HG03060 (cell line): ENCODE measurements around the gene RUBCNL.
"Not testable (repeated sequence)": the region's sequence is repeated elsewhere in the genome, so short reads cannot be mapped to it uniquely, and the experiment has no call there.

Experiments used
- ATAC-seq: cut with Tn5 transposase; IDR thresholded peaks from one replicate; pipeline ENCODE4 v1.9.1; 2021; ENCODE audit warnings: low read depth, moderate number of reproducible peaks; ENCODE audit not compliant: unreplicated experiment

Gene RUBCNL

DNA sequence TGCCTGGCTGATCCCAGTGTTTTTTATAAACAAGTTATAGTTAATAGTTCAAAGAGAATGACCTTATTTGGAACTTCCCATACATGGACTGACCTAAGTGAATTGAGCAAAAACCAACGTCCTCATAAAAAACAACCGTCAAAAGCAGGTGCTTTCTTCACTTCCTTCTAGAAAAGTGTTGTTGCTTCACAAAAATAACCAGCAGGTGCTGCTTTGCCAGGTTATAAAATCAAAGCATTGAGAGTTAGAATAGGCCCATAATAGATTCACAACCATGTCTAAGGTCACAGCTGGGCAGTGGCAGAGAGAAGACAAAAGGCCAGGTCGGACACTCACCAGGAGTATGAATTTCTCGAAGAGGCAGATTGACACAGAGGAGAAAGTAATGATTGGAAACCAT lies 9.5 kb downstream of the RUBCNL start:
- ATAC-seq = no peak

- no peak for ATAC-seq
Observed at GRCh38 chr13:46374710-46375109, 12.3 kb downstream of the RUBCNL start.

GRCh38 chr13:46373623-46374022 lies 13.4 kb downstream of the RUBCNL start:
- ATAC-seq = no peak

- ATAC-seq = not testable (repeated sequence)
Observed at GRCh38 chr13:46372938-46373337, 14.1 kb downstream of the RUBCNL start.

DNA sequence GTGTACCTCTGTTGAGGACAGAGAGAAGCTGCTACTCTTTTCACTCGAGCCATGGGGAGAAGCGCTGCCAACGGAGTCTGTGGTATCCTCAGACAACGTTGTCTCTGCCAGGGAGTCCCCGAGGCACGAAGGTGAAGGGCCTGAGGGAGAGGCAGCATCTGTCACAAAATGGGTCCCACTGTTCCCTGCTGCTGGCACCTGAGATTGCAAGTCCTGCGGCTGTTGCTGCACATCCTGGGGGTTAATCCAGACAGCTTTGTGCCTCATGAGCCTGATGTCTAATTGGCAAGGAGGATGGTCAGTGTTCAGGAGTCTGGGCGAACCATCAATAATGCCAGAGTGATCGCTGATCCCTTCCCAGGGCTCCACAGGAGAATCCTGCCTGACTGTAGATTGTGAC lies 15.0 kb downstream of the RUBCNL start:
- no peak for ATAC-seq

GRCh38 chr13:46369506-46370277 lies 17.4 kb downstream of the RUBCNL start:
- no peak for ATAC-seq

GRCh38 chr13:46367617-46368327 lies 19.3 kb downstream of the RUBCNL start:
- no peak for ATAC-seq

- ATAC-seq = no peak
Observed at GRCh38 chr13:46361276-46361934, 25.6 kb downstream of the RUBCNL start.

GRCh38 chr13:46360604-46361003 lies 26.4 kb downstream of the RUBCNL start:
- no peak for ATAC-seq

DNA sequence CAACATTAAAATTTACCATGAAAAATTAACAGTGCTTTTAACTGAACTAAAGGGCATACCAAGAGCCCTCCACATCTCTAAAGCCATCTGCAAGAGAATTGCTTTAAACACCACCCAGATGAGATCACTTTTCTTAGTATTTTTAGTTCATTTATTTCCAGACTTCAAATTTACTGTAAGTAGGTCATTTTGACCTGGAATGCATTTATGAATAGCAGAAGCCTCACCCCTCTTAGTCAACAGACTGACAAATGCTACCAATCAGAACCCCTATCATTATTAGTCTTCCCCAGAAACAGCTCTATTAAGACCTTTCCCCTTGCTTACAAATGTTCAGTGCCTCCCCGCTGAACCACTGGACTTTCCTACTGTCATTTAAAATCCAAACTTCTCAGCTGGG lies 27.3 kb downstream of the RUBCNL start:
- no peak for ATAC-seq

GRCh38 chr13:46355901-46356590 lies 31.0 kb downstream of the RUBCNL start:
- ATAC-seq = no peak

DNA sequence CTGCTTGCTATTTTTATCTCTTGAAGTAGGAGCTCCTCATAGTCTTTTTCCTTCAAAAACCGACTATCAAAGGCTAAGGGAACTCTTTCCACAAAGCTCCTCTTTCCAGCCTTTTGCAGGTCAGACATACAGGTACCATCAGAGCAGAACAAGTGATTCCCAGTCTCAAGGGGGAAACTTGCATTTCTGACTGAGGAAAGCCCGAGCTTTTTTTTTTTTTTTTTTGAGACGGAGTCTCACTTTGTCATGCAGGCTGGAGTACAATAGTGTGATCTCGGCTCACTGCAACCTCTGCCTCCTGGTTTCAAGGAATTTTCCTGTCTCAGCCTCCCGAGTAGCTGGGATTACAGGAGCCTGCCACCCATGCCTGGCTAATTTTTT lies 32.0 kb downstream of the RUBCNL start:
- no peak for ATAC-seq

GRCh38 chr13:46354156-46355087 lies 32.6 kb downstream of the RUBCNL start:
- ATAC-seq = peak; percentile 60

- no peak for ATAC-seq
Observed at GRCh38 chr13:46352805-46353204, 34.2 kb downstream of the RUBCNL start.

DNA sequence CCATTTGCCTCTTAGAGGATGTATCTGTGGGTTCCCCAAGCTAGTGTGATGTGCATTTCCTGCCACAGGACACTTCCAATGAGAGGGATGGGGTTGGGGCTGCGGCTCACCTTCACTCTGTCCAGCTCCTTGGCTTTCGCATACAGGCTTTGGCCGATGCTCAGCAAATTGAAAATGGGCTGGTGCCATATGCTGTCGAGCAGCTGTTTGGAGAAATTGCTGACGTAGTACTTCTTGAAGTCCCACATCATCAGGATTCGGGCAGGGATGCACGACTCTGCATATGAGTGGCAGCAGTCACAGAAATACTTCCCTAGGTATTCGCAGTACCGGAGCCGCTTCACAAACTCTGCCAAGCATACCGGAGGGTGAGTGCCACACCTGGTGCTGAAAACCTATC lies 37.0 kb downstream of the RUBCNL start:
- ATAC-seq = no peak

DNA sequence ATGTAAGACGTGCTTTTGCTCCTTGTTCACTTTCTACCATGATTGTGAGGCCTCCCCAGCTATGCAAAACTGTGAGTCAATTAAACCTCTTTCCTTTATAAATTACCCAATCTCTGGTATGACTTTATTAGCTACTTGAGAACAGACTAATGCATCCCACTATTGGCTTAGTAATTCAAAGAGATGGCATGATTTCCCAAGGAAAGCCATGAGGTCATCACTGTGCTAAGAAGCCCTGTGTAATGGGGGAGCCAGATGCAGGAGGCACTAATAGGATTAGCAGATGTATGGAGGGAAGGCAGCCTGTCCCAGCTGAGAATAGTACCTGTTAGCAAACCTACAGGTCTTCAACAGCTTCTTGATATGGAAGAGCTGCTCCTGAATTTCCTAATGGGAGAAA lies 38.1 kb downstream of the RUBCNL start:
- no peak for ATAC-seq

DNA sequence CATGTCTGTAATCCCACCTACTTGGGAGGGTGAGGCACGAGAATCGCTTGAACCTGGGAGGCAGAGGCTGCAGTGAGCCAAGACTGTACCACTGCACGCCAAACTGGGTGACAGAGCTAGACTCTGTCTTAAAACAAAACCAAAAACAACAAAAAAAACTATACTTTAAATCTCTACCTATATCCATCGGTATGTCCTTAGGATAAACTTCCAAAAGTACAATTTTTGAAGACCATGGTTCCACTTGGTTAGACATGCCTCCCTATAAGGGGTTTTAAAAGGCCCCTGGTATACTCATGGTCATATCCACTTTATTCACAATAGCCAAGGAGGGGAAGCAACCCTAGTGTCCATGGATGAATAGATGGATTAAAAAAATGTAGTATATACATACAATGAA lies 39.8 kb downstream of the RUBCNL start:
- no peak for ATAC-seq

GRCh38 chr13:46345866-46346265 lies 41.2 kb downstream of the RUBCNL start:
- no peak for ATAC-seq

GRCh38 chr13:46345398-46345797 lies 41.7 kb downstream of the RUBCNL start:
- ATAC-seq = no peak
